ENCODE results near the gene PALLD. TPM values are rescaled to one million over a fixed set of nuclear protein-coding genes. Genes with fewer than 3 reads are reported as not detected.

The PALLD gene
- polyA plus RNA-seq, 3 donors: 6.1 to 11.8 (median 9.9) TPM

GRCh38 chr4:168879188-168879587 is 382.3 kb downstream of the PALLD start:
- DNase-seq: peak; percentile 27 to 68 (median 52)

GRCh38 chr4:168880072-168880675 is 383.3 kb downstream of the PALLD start:
- Histone ChIP-seq H2AFZ (ENCODE audit: insufficient read depth, low read depth, low read length, poor library complexity, severe bottlenecking) (no peak overlapping the region), H3K9me3 (replicated peaks in 1 of 2; ENCODE audit: control insufficient read depth in 1 of 2, insufficient read depth in 1 of 2, low read length in 2 of 2) (no peaks in the 10 kb centered on the region), H4K20me1 (ENCODE audit: insufficient read depth, low read length) (no peaks in the 10 kb centered on the region), H3K79me2 (ENCODE audit: insufficient read depth, low read length) (no peaks in the 10 kb centered on the region), H3K9ac (ENCODE audit: insufficient read depth, low read length, poor library complexity, severe bottlenecking) (no peak overlapping the region), H3K4me2 (replicated peaks; ENCODE audit: extremely low read depth, low read length, poor library complexity, severe bottlenecking) (peak overlapping the region; percentile 73), H3K36me3 (replicated peaks in 1 of 2; ENCODE audit: control insufficient read depth in 1 of 2, insufficient read depth in 2 of 2, low read length in 2 of 2) (no peaks in the 10 kb centered on the region), H3K4me3 (replicated peaks in 1 of 3; ENCODE audit: low read depth in 2 of 3, low read length in 3 of 3) (peak overlapping the region in 1 of 3 experiments; percentile 64), H3K4me1 (ENCODE audit: control insufficient read depth in 1 of 2, insufficient read depth in 2 of 2, low read length in 2 of 2) (peaks cover 54 to 71% of the 10 kb centered on the region in 2 donors), H3K27me3 (ENCODE audit: control insufficient read depth in 2 of 2, insufficient read depth in 2 of 2, low read length in 2 of 2) (peaks cover 13 to 18% of the 10 kb centered on the region in 2 donors), H3K27ac (ENCODE audit: low read depth in 1 of 2, low read length in 2 of 2) (no peak overlapping the region)
- 100% methylated on average over 2 of the region's 6 CpGs for WGBS (ENCODE audit: insufficient coverage)
- intact Hi-C loops (cut with micrococcal nuclease): loop anchor here (5.0 to 10.0 kb wide), 2 partner anchors 158 to 165 kb away; no protein-coding TSS in a partner anchor
- H3K27me3 Mint-ChIP-seq (ENCODE audit: low read depth in 3 of 3): peaks cover 21 to 33% (median 24%) of the 10 kb centered on the region in 3 donors
- H3K36me3 Mint-ChIP-seq: peaks cover 8 to 15% of the 10 kb centered on the region in 2 donors
- peaks cover 63% of the 10 kb centered on the region for H3K4me1 Mint-ChIP-seq
- H3K27ac Mint-ChIP-seq: peak overlapping the region in 1 of 7 donors; percentile 47
- peaks cover 0 to 7% (median 4%) of the 10 kb centered on the region in 7 donors for H3K9me3 Mint-ChIP-seq
- TF ChIP-seq CTCF (IDR thresholded peaks at IDR 0.05): no peak
- no peak for DNase-seq
- H3K4me3 Mint-ChIP-seq: no peak overlapping the region

More at GRCh38 chr4:168879188-168879587, 382.3 kb downstream of the PALLD start:
- Histone ChIP-seq H3K36me3 (replicated peaks in 1 of 2; ENCODE audit: control insufficient read depth in 1 of 2, insufficient read depth in 2 of 2, low read length in 2 of 2) (no peaks in the 10 kb centered on the region), H4K20me1 (ENCODE audit: insufficient read depth, low read length) (no peaks in the 10 kb centered on the region), H2AFZ (ENCODE audit: insufficient read depth, low read depth, low read length, poor library complexity, severe bottlenecking) (no peak overlapping the region), H3K9ac (ENCODE audit: insufficient read depth, low read length, poor library complexity, severe bottlenecking) (no peak overlapping the region), H3K4me3 (replicated peaks in 1 of 3; ENCODE audit: low read depth in 2 of 3, low read length in 3 of 3) (peak overlapping the region in 1 of 3 experiments; percentile 64), H3K9me3 (replicated peaks in 1 of 2; ENCODE audit: control insufficient read depth in 1 of 2, insufficient read depth in 1 of 2, low read length in 2 of 2) (no peaks in the 10 kb centered on the region), H3K27me3 (ENCODE audit: control insufficient read depth in 2 of 2, insufficient read depth in 2 of 2, low read length in 2 of 2) (peaks cover 13 to 18% of the 10 kb centered on the region in 2 donors), H3K4me2 (replicated peaks; ENCODE audit: extremely low read depth, low read length, poor library complexity, severe bottlenecking) (peak overlapping the region; percentile 73), H3K4me1 (ENCODE audit: control insufficient read depth in 1 of 2, insufficient read depth in 2 of 2, low read length in 2 of 2) (peaks cover 54 to 74% of the 10 kb centered on the region in 2 donors), H3K79me2 (ENCODE audit: insufficient read depth, low read length) (no peaks in the 10 kb centered on the region), H3K27ac (ENCODE audit: low read depth in 1 of 2, low read length in 2 of 2) (peak overlapping the region in 1 of 2 donors; percentile 27)
- Mint-ChIP-seq H3K4me1 (peaks cover 64% of the 10 kb centered on the region), H3K9me3 (peaks cover 0 to 7% (median 4%) of the 10 kb centered on the region in 7 donors), H3K27ac (peak overlapping the region; percentile 32 to 82 (median 51)), H3K4me3 (peak overlapping the region; percentile 20 to 86), H3K27me3 (ENCODE audit: low read depth in 3 of 3) (peaks cover 21 to 32% (median 24%) of the 10 kb centered on the region in 3 donors), H3K36me3 (peaks cover 5 to 15% of the 10 kb centered on the region in 2 donors)
- intact Hi-C loops (cut with micrococcal nuclease): loop anchor here in 1 of 2 donors (5.0 kb wide), 1 partner anchor 47 kb away; no protein-coding TSS in a partner anchor
- no peak for TF ChIP-seq CTCF (IDR thresholded peaks at IDR 0.05)

Data from CD14-positive monocyte (primary cell).